H1 (cell line): Measurements from ENCODE around the gene BRAT1. TPM values are rescaled to one million over a fixed set of nuclear protein-coding genes. Genes with fewer than 3 reads are reported as not detected.

Experiments used
- TCF12 ChIP-seq: IDR thresholded peaks from 2 replicates; pipeline ENCODE4 v1.6.1; 2011; ENCODE audit warnings: low read depth, mild to moderate bottlenecking, low read length
- polyA plus RNA-seq, 7 experiments: library from polyadenylated mRNA; depleted of rRNA in 3 of 7; stranded (reverse) in 5 of 7; unstranded in 2 of 7; fragments of >200 nt in 5 of 7; fragments of 200-250 nt in 2 of 7; gene quantifications; 1 replicate in 5 of 7; 2 replicates in 1 of 7; 4 replicates in 1 of 7; pipeline versions ENCODE4 v1.2.1 to v1.2.3, GENCODE V29; 2011 to 2013; ENCODE audit warnings: missing spikeins in 2 of 7, mixed read lengths in 2 of 7
- total RNA-seq: library from RNA; stranded (reverse); fragmentation: NEBNext Ultra II Directional; extraction: Animal tissue kit (Norgen Biotek cat#: 25700); gene quantifications from 2 replicates; pipeline ENCODE4 v1.2.1, GENCODE V29; 2021
- TF ChIP-seq, protein P1 (sequence below): IDR thresholded peaks from 2 replicates; pipeline ENCODE4 v1.6.1; 2011; ENCODE audit warnings: low read length, improper control_type of control experiment

Gene BRAT1
- total and polyA plus RNA-seq, 2 of the 8 experiments (the other 6 are each of a cell fraction or from before 2014, with no cell fraction given), result 36.8 to 42.3 TPM

DNA sequence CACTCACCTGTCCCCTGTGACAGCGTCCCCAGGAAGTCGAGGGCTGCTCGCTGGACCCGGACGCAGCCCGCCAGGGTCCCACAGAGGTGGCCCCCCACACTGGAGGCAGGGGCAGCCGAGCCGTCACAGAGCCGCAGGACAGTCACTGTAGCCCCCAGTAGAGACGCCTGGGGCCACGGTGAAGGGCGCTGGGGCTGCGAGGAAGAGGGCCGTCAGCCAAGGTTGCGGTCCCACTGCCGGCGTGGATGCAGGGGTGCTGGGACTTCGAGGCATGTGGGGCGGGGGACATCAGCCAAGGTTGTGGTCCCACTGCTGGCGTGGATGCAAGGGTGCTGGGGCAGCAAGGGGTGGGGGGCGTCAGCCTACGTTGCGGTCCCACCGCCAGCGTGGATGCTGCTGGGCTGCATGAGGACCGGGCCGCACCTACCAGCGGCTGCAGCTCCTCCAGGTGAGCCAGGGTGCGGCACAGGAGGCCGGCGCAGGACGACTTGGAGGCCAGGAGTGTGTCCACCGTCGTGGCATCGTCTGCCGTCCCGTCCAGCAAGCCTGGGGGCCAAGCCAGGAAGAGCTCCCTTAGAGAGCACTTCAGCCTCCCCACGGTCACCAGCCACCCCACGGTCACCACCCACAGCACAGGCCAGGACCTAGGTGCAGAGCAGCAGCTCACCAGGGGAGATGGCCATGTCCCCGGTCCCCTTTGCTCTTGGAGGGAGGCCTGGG, 13.9 kb downstream of the BRAT1 start (continued):
- TF ChIP-seq, protein P1, sequence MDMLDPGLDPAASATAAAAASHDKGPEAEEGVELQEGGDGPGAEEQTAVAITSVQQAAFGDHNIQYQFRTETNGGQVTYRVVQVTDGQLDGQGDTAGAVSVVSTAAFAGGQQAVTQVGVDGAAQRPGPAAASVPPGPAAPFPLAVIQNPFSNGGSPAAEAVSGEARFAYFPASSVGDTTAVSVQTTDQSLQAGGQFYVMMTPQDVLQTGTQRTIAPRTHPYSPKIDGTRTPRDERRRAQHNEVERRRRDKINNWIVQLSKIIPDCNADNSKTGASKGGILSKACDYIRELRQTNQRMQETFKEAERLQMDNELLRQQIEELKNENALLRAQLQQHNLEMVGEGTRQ, result no peak
- TF ChIP-seq TCF12, result no peak
- TF ChIP-seq, all 59 proteins: peak for 0
